Neural progenitor cell (in vitro differentiated cells): ENCODE measurements around the gene KIAA0753.

Experiments used
- EZH2phosphoT487 ChIP-seq: fragments of 200-600 bp; sonication (generic); IDR thresholded peaks from 2 replicates; pipeline ENCODE4 v1.6.1; 2017; ENCODE audit warnings: antibody characterized with exemption
- TF ChIP-seq, protein P1 (sequence below): fragments of 200-600 bp; sonication (generic); IDR thresholded peaks from 2 replicates; pipeline ENCODE4 v1.5.1; 2017; ENCODE audit warnings: antibody characterized with exemption, mild to moderate bottlenecking

DNA sequence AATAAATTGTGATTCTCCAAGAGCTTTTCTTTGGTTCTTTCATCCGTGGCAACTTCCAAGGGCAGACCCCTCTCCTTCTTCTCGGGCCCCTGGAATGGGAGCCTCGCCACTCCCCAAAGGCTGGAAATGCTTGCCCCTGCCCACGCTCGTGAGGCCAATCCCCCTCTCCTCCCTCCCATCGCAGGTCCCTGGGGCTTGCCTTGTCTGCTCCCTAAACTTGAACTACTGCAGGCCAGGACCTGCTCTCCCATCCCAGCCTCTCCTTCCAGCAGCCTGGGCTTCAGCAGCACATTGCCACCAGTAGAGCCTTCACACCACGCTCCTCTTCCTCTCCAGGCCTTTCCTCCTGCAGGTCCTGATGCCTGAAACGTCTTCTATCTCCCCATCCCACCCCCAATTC is 95.2 kb downstream of the KIAA0753 start:
- TF ChIP-seq, protein P1, sequence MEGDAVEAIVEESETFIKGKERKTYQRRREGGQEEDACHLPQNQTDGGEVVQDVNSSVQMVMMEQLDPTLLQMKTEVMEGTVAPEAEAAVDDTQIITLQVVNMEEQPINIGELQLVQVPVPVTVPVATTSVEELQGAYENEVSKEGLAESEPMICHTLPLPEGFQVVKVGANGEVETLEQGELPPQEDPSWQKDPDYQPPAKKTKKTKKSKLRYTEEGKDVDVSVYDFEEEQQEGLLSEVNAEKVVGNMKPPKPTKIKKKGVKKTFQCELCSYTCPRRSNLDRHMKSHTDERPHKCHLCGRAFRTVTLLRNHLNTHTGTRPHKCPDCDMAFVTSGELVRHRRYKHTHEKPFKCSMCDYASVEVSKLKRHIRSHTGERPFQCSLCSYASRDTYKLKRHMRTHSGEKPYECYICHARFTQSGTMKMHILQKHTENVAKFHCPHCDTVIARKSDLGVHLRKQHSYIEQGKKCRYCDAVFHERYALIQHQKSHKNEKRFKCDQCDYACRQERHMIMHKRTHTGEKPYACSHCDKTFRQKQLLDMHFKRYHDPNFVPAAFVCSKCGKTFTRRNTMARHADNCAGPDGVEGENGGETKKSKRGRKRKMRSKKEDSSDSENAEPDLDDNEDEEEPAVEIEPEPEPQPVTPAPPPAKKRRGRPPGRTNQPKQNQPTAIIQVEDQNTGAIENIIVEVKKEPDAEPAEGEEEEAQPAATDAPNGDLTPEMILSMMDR, result no peak
- no peak for TF ChIP-seq EZH2phosphoT487
